ENCODE results near the gene IL36G.

IL36G gene

GRCh38 chr2:113025737-113026136 is 47.9 kb downstream of the IL36G start:
- Mint-ChIP-seq H3K27ac (no peak overlapping the region), H3K36me3 (ENCODE audit: low read depth) (no peaks in the 10 kb centered on the region), H3K4me3 (no peak overlapping the region), H3K27me3 (ENCODE audit: low read depth) (peaks cover 50% of the 10 kb centered on the region), H3K9me3 (no peaks in the 10 kb centered on the region), H3K4me1 (no peaks in the 10 kb centered on the region)
- no peak for TF ChIP-seq CTCF (IDR thresholded peaks at IDR 0.05; ENCODE audit: unreplicated experiment in 3 of 3)

DNA sequence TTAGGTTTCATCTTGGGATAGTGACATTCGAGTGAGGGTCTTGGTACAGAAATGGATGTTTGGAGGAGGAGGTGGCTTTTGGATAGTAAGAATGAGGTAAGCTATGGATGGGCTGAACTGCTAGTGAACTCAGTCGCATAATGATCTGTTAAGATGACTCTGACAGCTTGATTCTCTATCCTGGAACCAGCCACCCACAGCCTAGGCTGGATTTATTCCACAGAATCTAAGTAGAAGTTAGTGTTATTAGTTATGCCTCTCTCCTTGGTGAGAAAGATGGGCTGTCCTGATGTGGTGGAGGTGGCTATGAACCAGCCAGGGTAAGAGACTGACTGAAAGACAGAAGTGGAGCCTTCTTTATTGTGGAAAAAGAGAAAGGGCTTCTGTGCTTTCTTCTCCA is 49.9 kb downstream of the IL36G start:
- H3K36me3 Mint-ChIP-seq (ENCODE audit: low read depth), result no peaks in the 10 kb centered on the region
- H3K27me3 Mint-ChIP-seq (ENCODE audit: low read depth), result peaks cover 60% of the 10 kb centered on the region
- no peak overlapping the region for H3K4me3 Mint-ChIP-seq
- H3K9me3 Mint-ChIP-seq, result no peaks in the 10 kb centered on the region
- no peak overlapping the region for H3K27ac Mint-ChIP-seq
- TF ChIP-seq CTCF (IDR thresholded peaks at IDR 0.05; ENCODE audit: unreplicated experiment in 3 of 3), result no peak
- no peaks in the 10 kb centered on the region for H3K4me1 Mint-ChIP-seq

DNA sequence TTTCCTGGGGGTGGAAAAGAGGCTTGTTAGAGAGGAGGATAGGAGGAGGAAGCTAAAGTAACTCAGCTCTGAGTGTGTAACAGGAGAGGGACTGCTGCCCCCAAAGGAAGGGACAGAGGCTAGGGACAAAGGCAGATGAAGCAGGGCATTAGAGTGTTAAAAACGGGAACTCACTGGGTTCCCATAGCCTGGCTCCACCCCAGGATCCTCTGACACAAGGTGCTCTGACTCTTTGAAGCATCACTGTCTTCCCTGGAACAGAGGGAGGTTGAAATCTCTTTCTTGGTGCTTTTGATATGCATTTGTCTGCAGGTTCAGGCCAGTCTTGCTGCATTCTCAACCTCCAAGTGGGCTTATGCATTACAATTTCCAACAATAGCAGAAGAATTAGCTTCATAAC is 50.3 kb downstream of the IL36G start:
- Mint-ChIP-seq H3K4me3 (no peak overlapping the region), H3K9me3 (no peaks in the 10 kb centered on the region), H3K27ac (no peak overlapping the region)

DNA sequence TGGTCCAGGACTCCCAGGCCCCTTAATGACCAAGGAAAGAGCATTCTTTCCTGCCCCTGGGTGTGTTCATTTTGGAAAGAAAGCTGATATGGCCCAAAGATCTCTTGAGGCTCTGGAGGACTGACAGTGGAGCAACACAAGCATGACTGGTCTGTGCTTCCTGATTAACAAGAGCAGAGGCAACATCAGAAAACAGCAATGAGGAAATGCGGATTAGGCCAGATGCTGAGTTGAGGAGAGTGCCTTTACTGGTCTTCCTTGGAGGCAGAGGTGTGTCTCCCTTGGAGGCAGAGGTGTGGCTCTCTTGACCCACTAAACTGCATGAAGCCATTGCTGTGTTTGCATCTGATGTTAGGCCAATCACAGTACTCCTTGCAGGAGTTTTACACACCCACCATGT is 54.9 kb downstream of the IL36G start:
- Mint-ChIP-seq H3K4me1 (no peaks in the 10 kb centered on the region), H3K27me3 (ENCODE audit: low read depth) (peaks cover 57% of the 10 kb centered on the region), H3K36me3 (ENCODE audit: low read depth) (no peaks in the 10 kb centered on the region), H3K4me3 (no peak overlapping the region), H3K27ac (no peak overlapping the region), H3K9me3 (no peaks in the 10 kb centered on the region)
- no peak for TF ChIP-seq CTCF (IDR thresholded peaks at IDR 0.05; ENCODE audit: unreplicated experiment in 3 of 3)

More for the DNA sequence above, 50.3 kb downstream of the IL36G start:
- Mint-ChIP-seq H3K27me3 (ENCODE audit: low read depth) (peaks cover 63% of the 10 kb centered on the region), H3K4me1 (no peaks in the 10 kb centered on the region), H3K36me3 (ENCODE audit: low read depth) (no peaks in the 10 kb centered on the region)
- no peak for TF ChIP-seq CTCF (IDR thresholded peaks at IDR 0.05; ENCODE audit: unreplicated experiment in 3 of 3)

DNA sequence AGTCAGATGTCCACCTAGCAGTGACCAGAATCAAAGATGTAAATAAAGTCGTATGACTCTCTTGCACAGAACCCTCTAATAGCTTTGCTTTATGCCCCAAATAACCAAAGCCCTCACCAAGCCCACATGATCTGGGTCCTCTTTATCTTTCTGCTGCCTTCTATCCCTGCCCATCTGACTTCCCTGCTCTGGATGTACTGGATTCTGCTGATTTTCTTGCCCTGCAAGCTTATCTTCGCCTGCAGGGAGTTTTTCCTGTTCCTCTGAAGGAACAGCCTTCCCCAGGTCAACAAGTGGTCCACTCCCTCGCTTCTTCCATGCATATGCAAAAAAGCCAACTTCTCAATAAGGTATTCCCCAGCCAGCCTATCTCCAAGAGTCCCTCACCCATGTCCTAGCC is 56.2 kb downstream of the IL36G start:
- no peak for TF ChIP-seq CTCF (IDR thresholded peaks at IDR 0.05; ENCODE audit: unreplicated experiment in 3 of 3)
- no peaks in the 10 kb centered on the region for H3K9me3 Mint-ChIP-seq
- no peaks in the 10 kb centered on the region for H3K36me3 Mint-ChIP-seq (ENCODE audit: low read depth)
- H3K27me3 Mint-ChIP-seq (ENCODE audit: low read depth), result peaks cover 46% of the 10 kb centered on the region
- H3K4me1 Mint-ChIP-seq, result no peaks in the 10 kb centered on the region
- H3K27ac Mint-ChIP-seq, result no peak overlapping the region
- no peak overlapping the region for H3K4me3 Mint-ChIP-seq

Measured in nephron (organoid).